Stomach (tissue), 4 donors: ENCODE results near the gene ZNF326.

Source experiments
- EP300 ChIP-seq: sonication (generic); formaldehyde crosslinking; IDR thresholded peaks from one replicate; pipeline ENCODE4 v1.6.1; 2017; ENCODE audit warnings: antibody characterized with exemption
- POLR2A ChIP-seq, 4 donors: fragments of 450-650 bp; IDR thresholded peaks; one replicate each; pipeline ENCODE4 v1.6.1; 2016; ENCODE audit warnings: antibody characterized with exemption in 4 of 4, control low read depth in 2 of 4, mild to moderate bottlenecking in 1 of 4, moderate library complexity in 1 of 4
- POLR2AphosphoS5 ChIP-seq, 3 donors: sonication (generic); formaldehyde crosslinking; IDR thresholded peaks; one replicate each; pipeline ENCODE4 v1.6.1; 2016; ENCODE audit warnings: antibody characterized with exemption in 3 of 3
- TF ChIP-seq, protein P1 (sequence below), 7 experiments: fragments of 450-650 bp in 4 of 7; fragments of 200-600 bp in 3 of 7; sonication (generic) in 3 of 7; IDR thresholded peaks; one replicate each; pipeline ENCODE4 v1.5.1; 2016 to 2019; ENCODE audit warnings: antibody characterized with exemption in 7 of 7, control low read depth in 2 of 7, mild to moderate bottlenecking in 1 of 7

DNA sequence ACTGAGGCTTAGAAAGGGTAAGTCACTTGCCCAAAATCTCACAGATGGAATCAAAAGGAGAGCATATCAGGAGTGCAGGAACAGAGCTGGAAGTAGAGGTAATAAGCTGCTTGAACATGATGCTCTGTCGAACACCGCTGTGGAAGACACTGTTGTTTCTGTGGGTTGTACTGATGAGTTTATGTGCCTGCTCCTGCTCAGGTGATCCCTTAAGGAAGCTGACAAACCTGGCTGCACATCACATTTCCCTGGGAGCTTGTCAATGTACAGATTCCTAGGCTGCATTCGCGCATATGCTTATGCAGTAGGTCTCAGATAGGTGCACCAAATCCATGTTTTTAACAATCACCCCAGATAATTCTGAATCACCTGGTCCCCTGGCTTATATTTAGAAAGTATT, 79.7 kb downstream of the ZNF326 start:
- TF ChIP-seq, protein P1, sequence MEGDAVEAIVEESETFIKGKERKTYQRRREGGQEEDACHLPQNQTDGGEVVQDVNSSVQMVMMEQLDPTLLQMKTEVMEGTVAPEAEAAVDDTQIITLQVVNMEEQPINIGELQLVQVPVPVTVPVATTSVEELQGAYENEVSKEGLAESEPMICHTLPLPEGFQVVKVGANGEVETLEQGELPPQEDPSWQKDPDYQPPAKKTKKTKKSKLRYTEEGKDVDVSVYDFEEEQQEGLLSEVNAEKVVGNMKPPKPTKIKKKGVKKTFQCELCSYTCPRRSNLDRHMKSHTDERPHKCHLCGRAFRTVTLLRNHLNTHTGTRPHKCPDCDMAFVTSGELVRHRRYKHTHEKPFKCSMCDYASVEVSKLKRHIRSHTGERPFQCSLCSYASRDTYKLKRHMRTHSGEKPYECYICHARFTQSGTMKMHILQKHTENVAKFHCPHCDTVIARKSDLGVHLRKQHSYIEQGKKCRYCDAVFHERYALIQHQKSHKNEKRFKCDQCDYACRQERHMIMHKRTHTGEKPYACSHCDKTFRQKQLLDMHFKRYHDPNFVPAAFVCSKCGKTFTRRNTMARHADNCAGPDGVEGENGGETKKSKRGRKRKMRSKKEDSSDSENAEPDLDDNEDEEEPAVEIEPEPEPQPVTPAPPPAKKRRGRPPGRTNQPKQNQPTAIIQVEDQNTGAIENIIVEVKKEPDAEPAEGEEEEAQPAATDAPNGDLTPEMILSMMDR (IDR thresholded peaks at IDR 0.05): no peak
- no peak for TF ChIP-seq POLR2AphosphoS5 (IDR thresholded peaks at IDR 0.05)
- no peak for TF ChIP-seq EP300
- TF ChIP-seq POLR2A (IDR thresholded peaks at IDR 0.05): no peak
